Measurements from ENCODE around the gene ZFAND3.

The ZFAND3 gene

GRCh38 chr6:37827603-37828265, 8.2 kb downstream of the ZFAND3 start:
- peak; percentile 35 to 67 for DNase-seq

DNA sequence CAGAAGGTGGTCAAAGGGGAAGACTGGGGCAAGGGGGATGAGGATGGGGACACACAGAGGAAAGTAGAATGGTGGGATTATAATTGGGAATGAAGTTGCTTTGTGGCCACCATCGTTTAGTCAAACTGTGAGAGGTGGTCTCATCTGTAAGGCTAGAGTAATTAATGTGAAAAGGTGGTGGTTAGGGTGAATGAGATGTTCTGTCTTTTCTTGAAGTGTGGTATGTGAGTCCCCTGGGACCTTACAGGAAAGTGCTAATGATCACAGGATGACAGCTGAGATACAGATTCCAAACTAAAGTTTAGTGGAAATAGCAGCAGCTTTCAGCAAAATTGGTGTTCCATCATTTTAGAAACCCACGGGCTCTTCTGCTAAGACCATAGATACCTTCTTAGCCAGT, 10.7 kb downstream of the ZFAND3 start:
- DNase-seq = no peak

- DNase-seq = no peak
These were observed 11.9 kb downstream of the ZFAND3 start for GRCh38 chr6:37831457-37831856.

DNA sequence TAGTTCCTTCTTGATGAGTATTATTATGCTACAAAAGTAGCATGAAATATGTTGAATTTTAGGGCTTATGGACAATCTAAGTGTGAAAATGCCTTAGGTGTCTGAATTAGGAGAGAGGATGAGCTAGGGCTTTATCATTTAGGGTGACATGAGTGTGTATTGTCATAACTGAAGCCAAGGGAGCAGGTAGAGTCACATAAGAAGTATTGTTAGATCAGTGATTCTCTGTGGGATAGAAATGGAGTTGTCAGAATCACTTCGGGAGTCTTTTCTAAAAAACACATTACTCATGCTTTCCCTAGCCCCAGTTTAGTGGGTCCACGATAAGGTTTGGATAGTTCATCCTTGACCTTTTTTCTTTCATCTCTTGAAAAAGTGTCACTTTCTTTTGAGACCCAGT, 16.4 kb downstream of the ZFAND3 start:
- DNase-seq = no peak

- DNase-seq = no peak
These were observed 18.8 kb downstream of the ZFAND3 start for GRCh38 chr6:37838219-37838921.

DNA sequence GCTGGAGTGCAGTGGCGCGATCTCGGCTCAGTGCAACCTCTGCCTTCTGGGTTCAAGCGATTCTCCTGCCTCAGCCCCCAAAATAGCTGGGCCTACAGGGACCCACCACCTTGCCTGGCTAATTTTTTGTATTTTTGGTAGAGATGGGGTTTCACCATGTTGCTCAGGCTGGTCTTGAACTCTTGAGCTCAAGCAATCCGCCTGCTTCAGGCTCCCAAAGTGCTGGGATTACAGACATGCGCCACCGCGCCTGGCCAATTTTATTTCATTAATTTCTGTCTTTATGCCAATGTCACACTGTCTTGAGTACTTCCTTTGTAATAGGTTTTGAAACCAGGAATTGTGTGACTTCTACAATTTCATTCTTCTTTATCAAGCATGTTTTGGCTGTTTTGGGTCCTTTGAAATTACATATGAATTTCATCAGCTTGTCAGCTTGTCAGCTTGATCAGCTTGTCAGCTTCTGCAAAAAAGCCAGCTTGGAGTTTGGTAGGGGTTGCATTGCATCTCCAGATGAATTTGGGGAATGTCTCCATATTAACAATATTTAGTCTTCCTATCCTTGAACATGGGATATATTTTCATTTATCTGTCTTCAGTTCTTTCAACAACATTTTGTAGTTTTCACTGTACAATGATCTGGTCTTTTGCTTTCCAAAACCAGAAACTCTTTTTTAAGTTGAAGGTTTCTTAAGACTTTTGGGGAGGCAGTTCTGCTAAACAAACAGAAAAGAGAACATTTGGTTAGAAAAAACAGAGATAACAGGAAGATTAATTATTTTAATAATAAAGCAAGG, 20.8 kb downstream of the ZFAND3 start:
- DNase-seq = no peak

DNA sequence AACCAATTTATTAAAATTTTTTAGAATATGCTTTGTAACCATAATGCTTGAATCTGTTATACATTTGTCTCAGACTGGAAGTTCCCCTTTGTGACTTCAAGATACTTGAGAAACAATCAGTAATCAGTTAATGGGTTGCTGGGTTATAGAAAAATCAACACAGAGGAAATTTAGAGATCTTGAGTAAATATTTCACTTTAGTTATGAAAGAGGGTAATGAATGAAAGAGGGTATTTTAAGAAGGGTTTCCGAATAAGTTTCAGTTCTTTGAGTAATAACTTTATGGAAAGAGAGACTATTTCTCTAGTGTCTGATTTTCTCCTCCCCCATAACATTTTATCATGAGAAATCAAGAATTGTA, 21.4 kb downstream of the ZFAND3 start:
- DNase-seq = no peak

- no peak for DNase-seq
These were observed 25.7 kb downstream of the ZFAND3 start for GRCh38 chr6:37845026-37845911.

DNA sequence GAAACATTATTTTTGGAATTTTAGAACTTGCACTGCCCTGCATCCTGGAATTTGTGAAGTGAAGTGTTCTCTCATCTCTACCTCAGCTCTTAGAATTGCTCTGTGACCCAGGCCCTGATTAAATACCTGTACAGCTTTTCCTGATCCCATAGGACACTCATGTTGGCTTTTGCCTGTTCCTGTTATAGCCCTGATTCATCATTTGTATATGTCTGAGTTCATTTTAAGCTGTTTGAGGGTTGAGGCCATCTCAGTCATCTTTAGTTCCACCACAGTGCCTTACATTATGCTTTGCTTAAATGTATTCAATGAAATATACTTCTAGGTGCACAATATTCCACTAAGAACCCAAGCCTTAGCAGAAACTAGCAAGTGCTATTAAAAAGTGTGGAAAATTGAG, 26.4 kb downstream of the ZFAND3 start:
- DNase-seq = no peak

DNA sequence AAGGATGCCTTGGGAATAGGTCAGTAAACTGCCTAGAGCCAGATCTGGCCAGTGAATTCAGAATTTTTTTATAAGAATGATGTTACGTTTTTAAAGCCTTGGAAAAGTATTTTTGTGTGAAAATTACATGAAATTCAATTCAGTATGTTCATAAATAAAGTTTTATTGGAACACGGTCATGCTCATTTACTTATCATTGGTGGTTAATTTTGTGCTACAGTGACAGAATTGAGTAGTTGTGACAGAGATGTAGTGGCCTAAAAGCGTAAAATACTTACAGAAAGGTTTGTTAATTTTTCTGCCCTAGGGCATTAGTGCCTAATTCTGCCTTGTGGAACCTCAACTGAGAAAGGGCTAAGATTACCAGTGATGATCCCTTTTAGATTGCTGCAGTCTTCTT, 28.2 kb downstream of the ZFAND3 start:
- DNase-seq = no peak

DNA sequence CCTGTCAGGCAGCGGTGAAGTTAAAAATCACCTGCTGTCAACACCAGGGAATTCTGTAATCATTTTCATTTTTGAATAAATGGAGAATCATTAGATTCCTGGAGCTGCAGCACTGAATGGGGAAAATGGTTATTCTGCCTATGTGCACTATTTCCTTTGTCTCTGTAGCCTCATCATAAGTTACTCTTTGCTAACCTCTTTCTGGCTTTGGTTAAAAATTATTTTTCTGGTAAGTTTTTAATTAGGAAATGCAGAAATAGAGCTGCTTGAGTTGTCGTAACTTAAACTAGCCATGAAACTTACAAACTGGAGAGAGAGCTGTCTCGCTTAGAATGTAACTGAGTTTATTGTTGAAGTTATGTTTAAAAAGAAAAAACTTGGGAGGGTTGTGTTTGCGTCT, 28.8 kb downstream of the ZFAND3 start:
- no peak for DNase-seq

DNA sequence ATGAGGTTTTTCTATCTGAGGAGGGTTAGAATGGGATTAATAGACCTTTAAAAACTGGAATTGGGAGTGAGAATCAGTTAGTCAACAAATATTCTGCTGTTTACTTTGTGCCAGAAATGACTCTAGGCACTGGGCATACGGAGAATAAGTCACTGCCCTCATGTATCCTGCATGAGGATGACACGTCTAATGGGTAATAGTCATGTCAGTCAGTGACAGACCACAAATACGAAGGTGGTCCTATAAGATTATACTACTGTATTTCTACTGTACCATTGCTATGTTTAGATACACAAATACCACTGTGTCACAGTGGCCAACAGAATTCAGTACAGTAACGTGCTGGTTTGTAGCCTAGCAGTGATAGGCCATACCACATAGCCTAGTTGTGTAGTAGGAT, 30.7 kb downstream of the ZFAND3 start:
- DNase-seq = no peak

GRCh38 chr6:37850728-37851285, 31.3 kb downstream of the ZFAND3 start:
- DNase-seq = no peak

- DNase-seq = no peak
These were observed 32.5 kb downstream of the ZFAND3 start for GRCh38 chr6:37851997-37852524.

GRCh38 chr6:37856285-37856684, 36.8 kb downstream of the ZFAND3 start:
- DNase-seq = no peak

GRCh38 chr6:37858363-37858762, 38.8 kb downstream of the ZFAND3 start:
- no peak for DNase-seq

DNA sequence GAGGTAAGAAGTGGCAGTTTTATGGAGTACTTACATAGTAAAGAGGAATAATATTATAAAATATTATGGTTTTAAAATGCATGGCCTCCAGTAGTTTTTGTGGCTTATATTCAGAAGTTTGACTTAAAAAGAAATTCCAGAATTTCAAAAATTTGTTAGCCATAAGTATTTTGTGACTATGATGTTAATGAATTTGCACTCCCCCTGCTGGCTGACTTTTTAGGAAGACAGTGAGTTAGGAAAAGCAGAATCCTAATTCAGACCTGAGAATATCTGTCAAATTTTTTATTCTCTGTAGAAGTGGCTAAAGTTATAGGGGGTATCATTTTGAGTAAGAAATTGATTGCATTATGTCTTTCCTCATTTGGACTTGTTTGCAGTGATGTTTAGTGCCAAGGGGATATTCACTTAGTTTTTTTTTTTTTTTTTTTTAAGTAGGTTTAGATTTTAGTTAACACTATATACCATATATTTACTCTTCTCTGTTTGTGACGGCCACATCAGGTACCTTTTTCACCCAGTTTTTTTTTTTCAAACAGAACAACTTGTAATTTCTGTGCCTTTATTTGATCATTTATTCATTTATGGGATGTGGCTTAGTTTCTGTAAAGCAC, 40.8 kb downstream of the ZFAND3 start:
- peak; percentile 12 to 29 for DNase-seq

- no peak for DNase-seq
These were observed 41.9 kb downstream of the ZFAND3 start for GRCh38 chr6:37861452-37861851.

DNA sequence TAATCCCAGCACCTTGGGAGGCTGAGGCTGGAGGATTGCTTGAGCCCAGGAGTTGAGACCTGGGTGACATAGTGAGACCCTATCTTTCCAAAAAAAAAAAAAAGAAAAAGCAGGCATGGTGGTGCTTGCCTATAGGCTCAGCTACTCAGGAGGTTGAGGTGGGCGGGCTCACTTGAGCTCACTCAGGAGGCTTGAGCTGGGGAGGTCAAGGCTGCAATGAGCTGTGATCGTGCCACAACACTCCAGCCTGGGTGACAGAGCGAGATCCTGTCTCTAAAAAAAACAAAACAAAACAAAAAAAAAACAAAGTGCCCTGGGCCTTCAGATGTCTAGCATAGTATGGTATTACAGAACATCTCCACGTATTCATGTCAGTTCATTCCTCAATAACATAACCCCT, 42.9 kb downstream of the ZFAND3 start:
- DNase-seq = no peak

DNA sequence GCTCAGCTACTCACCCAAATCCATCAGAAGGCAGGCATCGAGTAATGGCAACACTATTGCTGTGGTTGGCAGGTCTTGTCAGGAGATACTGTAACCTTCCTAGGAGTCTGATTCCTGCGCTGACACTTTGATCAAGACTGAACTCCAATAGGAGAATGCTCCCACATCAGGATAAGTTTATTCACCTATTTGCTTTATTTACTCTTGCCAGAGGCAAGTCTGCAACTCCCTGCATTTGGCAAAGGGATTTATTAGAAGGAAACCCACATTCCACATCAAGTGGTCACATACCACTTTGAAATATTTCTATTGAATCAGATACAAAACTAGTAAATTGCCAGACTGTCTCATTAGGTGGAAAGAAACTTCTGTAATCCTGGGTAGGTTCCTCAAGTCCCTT, 43.5 kb downstream of the ZFAND3 start:
- no peak for DNase-seq

- no peak for DNase-seq
These were observed 44.7 kb downstream of the ZFAND3 start for GRCh38 chr6:37864250-37864649.

- DNase-seq = no peak
These were observed 46.0 kb downstream of the ZFAND3 start for GRCh38 chr6:37865504-37865903.
